Gastrocnemius medialis (tissue), 4 donors: ENCODE results near the gene PARD3B. TPM values are rescaled to one million over a fixed set of nuclear protein-coding genes. Genes with fewer than 3 reads are reported as not detected.
A peak's percentile ranks its signal among the peaks of the same experiment; 100 is the strongest.

ENCODE experiments used
- ATAC-seq, 2 donors: fragments of 150-250 bp; one replicate each; pipeline ENCODE4 v1.9.1; 2016
- DNase-seq, 2 donors: peaks; one replicate each; pipeline ENCODE4 v3.0.0-alpha.2; 2019
- H3K27ac ChIP-seq, 4 donors: fragments of 200-600 bp; sonication (generic); 1 replicate in 1 of 4; 2 replicates in 3 of 4; pipeline ENCODE4 v1.5.1; 2016 to 2018; ENCODE audit warnings: mild to moderate bottlenecking in 2 of 4, moderate library complexity in 1 of 4
- H3K27me3 ChIP-seq, 3 donors: fragments of 200-600 bp; sonication (generic) in 2 of 3; 1 replicate in 1 of 3; 2 replicates in 2 of 3; pipeline versions ENCODE4 v1.5.1 to v1.6.0; 2016 to 2019; ENCODE audit warnings: mild to moderate bottlenecking in 1 of 3, moderate library complexity in 1 of 3
- H3K36me3 ChIP-seq, 2 donors: fragments of 200-600 bp; sonication (generic) in 1 of 2; one replicate each; pipeline ENCODE4 v1.5.1; 2017 to 2018
- H3K4me1 ChIP-seq, 2 donors: fragments of 200-600 bp; sonication (generic) in 1 of 2; one replicate each; pipeline ENCODE4 v1.5.1; 2016 to 2017; ENCODE audit warnings: mild to moderate bottlenecking in 2 of 2
- H3K4me3 ChIP-seq, 4 donors: fragments of 200-600 bp; sonication (generic) in 3 of 4; 1 replicate in 1 of 4; 2 replicates in 3 of 4; pipeline ENCODE4 v1.5.1; 2016 to 2019; ENCODE audit warnings: mild to moderate bottlenecking in 2 of 4
- H3K9me3 ChIP-seq, 3 donors: fragments of 200-600 bp; sonication (generic) in 2 of 3; 1 replicate in 1 of 3; 2 replicates in 2 of 3; pipeline ENCODE4 v1.5.1; 2016 to 2019
- POLR2A ChIP-seq, 2 donors: fragments of 450-650 bp; IDR thresholded peaks; one replicate each; pipeline ENCODE4 v1.6.1; 2017; ENCODE audit warnings: antibody characterized with exemption in 2 of 2, mild to moderate bottlenecking in 2 of 2, moderate library complexity in 2 of 2
- in situ Hi-C, 4 donors: fragments of 200-750 bp; cut with MboI; loops; one replicate each; pipeline versions ENCODE4 v1.15.0 to v1.8.0; 2017; ENCODE audit warnings: low sequenced_read_pairs in 4 of 4
- intact Hi-C: fragments of 100-400 bp; cut with DNase I; formaldehyde crosslinking; loops from one replicate; pipeline ENCODE4 v1.15.1; 2023; ENCODE audit warnings: low total_unique reads
- total RNA-seq, 4 donors: library from RNA; depleted of rRNA; stranded (reverse); fragments of >200 nt; gene quantifications; one replicate each; pipeline versions ENCODE4 v1.1.0 to v1.2.3, GENCODE V29; 2016
- TF ChIP-seq, protein P1 (sequence below), 5 experiments: fragments of 450-650 bp in 3 of 5; fragments of 200-600 bp in 2 of 5; sonication (generic) in 2 of 5; IDR thresholded peaks in 4 of 5; conservative IDR thresholded peaks in 1 of 5; 1 replicate in 4 of 5; 2 replicates in 1 of 5; pipeline ENCODE4 v1.5.1; 2016 to 2019; ENCODE audit warnings: antibody characterized with exemption in 5 of 5, mild to moderate bottlenecking in 3 of 5, moderate library complexity in 3 of 5

PARD3B gene
- total RNA-seq, 4 donors from 2014 or later: 2.2 to 15.5 (median 4.6) TPM

DNA sequence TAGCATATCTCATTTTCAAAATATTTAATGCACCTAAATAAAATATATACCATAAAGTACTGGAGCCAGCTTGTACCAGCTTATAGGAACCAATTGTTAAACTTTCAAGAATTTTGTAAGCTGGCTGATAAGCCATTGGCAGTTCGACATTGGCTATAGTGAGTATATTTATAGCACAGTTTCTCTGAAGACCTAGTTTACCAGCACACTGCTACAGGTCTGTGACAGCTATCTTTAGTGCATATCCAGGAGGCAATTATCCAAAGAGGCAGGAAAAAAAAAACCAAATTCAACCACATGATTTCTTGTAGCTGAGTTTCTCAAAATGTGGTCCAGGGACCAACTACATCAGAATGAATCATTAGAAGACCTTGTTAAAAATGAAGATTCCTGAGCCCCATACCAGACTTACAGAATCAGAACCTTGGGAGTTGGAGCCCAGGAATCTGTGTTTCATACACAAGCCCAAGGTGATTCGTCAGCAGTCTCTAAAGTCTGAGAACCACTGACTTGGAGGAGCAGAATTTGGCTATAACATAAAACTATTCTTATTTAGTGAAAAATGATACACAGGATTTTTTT lies 858.1 kb downstream of the PARD3B start:
- H3K27me3 ChIP-seq: no peaks in the 10 kb centered on the region
- no peak for DNase-seq
- in situ Hi-C loops: no loop called here
- ATAC-seq: no peak
- intact Hi-C loops: no loop called here
- H3K36me3 ChIP-seq: no peaks in the 10 kb centered on the region
- no peak overlapping the region for H3K4me3 ChIP-seq
- no peaks in the 10 kb centered on the region for H3K9me3 ChIP-seq
- no peak overlapping the region for H3K27ac ChIP-seq
- no peak for TF ChIP-seq POLR2A (IDR thresholded peaks at IDR 0.05)
- TF ChIP-seq, protein P1, sequence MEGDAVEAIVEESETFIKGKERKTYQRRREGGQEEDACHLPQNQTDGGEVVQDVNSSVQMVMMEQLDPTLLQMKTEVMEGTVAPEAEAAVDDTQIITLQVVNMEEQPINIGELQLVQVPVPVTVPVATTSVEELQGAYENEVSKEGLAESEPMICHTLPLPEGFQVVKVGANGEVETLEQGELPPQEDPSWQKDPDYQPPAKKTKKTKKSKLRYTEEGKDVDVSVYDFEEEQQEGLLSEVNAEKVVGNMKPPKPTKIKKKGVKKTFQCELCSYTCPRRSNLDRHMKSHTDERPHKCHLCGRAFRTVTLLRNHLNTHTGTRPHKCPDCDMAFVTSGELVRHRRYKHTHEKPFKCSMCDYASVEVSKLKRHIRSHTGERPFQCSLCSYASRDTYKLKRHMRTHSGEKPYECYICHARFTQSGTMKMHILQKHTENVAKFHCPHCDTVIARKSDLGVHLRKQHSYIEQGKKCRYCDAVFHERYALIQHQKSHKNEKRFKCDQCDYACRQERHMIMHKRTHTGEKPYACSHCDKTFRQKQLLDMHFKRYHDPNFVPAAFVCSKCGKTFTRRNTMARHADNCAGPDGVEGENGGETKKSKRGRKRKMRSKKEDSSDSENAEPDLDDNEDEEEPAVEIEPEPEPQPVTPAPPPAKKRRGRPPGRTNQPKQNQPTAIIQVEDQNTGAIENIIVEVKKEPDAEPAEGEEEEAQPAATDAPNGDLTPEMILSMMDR (IDR thresholded peaks at IDR 0.05 in 4 of 5, conservative IDR thresholded peaks at IDR 0.05 in 1 of 5): no peak
- H3K4me1 ChIP-seq: peaks cover 0 to 4% of the 10 kb centered on the region in 2 donors

DNA sequence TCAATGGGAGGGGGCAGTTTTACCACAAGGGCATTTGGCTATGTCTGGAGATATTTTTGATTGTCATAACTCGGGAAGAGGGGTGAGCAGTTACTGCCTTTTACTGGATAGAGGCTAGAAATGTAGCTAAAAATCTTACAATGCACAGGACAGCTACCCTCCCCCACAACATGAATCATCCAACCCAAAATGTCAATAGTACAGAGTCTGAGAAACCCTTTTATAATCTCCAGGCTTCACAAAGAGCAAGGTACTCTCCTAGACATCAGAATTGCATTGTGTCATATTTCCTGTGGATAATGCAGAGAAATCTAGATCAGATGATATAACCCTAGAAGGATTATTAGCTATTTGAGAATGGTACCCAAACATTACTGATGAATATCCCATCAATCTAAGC lies 859.9 kb downstream of the PARD3B start:
- DNase-seq (no peak), ATAC-seq (no peak)
- H3K36me3 ChIP-seq: no peaks in the 10 kb centered on the region
- in situ Hi-C loops (no loop called here), intact Hi-C loops (no loop called here)
- H3K27ac ChIP-seq: no peak overlapping the region
- TF ChIP-seq, protein P1 (IDR thresholded peaks at IDR 0.05 in 4 of 5, conservative IDR thresholded peaks at IDR 0.05 in 1 of 5): no peak
- no peak for TF ChIP-seq POLR2A (IDR thresholded peaks at IDR 0.05)
- no peak overlapping the region for H3K4me3 ChIP-seq
- no peaks in the 10 kb centered on the region for H3K9me3 ChIP-seq
- H3K4me1 ChIP-seq: peaks cover 0 to 9% of the 10 kb centered on the region in 2 donors
- no peaks in the 10 kb centered on the region for H3K27me3 ChIP-seq

DNA sequence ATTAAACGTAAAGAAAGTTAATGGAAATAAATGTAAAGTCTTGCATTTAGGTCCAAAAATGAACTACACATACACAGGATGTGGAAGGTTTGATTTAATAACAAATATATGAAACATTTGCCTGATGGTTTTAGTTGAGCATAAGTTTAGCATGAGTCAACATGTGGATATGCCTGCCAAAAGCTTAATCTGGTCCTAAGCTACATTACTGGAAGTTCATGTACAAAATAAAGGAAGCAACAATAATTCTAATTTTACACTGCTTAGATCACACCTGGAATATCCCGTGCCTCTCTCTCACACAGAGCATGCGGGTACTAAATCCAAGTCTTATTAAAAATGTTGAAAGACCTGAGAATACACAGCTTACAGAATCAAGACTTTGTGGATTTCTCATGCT lies 860.5 kb downstream of the PARD3B start:
- no peaks in the 10 kb centered on the region for H3K27me3 ChIP-seq
- H3K27ac ChIP-seq: no peak overlapping the region
- no peaks in the 10 kb centered on the region for H3K36me3 ChIP-seq
- H3K4me3 ChIP-seq: no peak overlapping the region
- in situ Hi-C loops (no loop called here), intact Hi-C loops (no loop called here)
- ATAC-seq (peak in 1 of 2 donors; percentile 45), DNase-seq (no peak)
- H3K4me1 ChIP-seq: peaks cover 0 to 9% of the 10 kb centered on the region in 2 donors
- TF ChIP-seq, protein P1 (IDR thresholded peaks at IDR 0.05 in 4 of 5, conservative IDR thresholded peaks at IDR 0.05 in 1 of 5): no peak
- no peak for TF ChIP-seq POLR2A (IDR thresholded peaks at IDR 0.05)
- no peaks in the 10 kb centered on the region for H3K9me3 ChIP-seq

DNA sequence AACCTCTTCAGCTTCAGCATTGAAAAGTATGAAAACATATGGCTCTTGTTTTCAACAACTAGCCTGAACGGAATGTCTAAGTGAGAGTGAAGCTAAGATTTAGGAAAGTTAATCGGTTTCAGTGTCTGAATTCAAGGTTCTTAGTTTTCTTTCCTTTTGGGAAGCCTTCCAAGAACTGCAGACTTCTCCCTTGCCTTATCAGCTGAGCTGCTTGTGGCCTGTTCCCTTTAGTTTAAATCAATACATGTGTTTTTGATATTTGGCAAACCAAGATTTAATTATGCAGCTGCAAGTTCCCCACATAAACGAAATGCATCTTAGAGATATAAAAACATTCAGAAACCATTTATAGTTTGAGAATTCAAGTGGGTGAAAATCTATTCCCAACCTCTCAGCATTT lies 862.7 kb downstream of the PARD3B start:
- H3K4me3 ChIP-seq: no peak overlapping the region
- peaks cover 0 to 9% of the 10 kb centered on the region in 2 donors for H3K4me1 ChIP-seq
- intact Hi-C loops (no loop called here), in situ Hi-C loops (no loop called here)
- no peaks in the 10 kb centered on the region for H3K36me3 ChIP-seq
- no peaks in the 10 kb centered on the region for H3K27me3 ChIP-seq
- H3K27ac ChIP-seq: no peak overlapping the region
- TF ChIP-seq, protein P1 (IDR thresholded peaks at IDR 0.05 in 4 of 5, conservative IDR thresholded peaks at IDR 0.05 in 1 of 5): peak in 1 of 5 experiments; percentile 7
- no peak for TF ChIP-seq POLR2A (IDR thresholded peaks at IDR 0.05)
- no peaks in the 10 kb centered on the region for H3K9me3 ChIP-seq
- DNase-seq (no peak), ATAC-seq (no peak)

DNA sequence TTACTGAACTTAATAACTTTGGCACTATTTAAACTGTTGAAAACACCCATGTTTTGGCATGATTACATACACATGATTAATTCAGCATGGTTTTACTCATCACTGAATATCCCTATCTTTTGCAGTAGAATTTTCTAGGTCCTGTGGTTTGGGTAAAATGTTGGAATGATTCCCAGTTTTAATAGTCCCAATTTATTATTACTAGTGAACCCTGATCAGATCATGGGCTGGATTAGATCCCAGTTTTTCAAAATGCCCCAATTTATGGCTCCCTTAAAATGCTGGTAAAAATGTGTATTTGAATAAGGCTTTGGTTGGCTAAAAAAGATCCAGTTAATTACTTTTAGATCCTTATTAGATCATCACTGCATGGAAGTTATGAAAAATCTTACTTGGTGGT lies 863.4 kb downstream of the PARD3B start:
- intact Hi-C loops: no loop called here
- ATAC-seq: no peak
- TF ChIP-seq, protein P1 (IDR thresholded peaks at IDR 0.05 in 4 of 5, conservative IDR thresholded peaks at IDR 0.05 in 1 of 5): no peak
- no peak for TF ChIP-seq POLR2A (IDR thresholded peaks at IDR 0.05)

More for the DNA sequence above, 863.4 kb downstream of the PARD3B start:
- Histone ChIP-seq H3K4me1 (peaks cover 0 to 9% of the 10 kb centered on the region in 2 donors), H3K9me3 (no peaks in the 10 kb centered on the region), H3K27me3 (no peaks in the 10 kb centered on the region), H3K36me3 (no peaks in the 10 kb centered on the region), H3K27ac (no peak overlapping the region), H3K4me3 (no peak overlapping the region)
- no peak for DNase-seq
- in situ Hi-C loops: no loop called here
